ENCODE measurements around the gene ANO1.

Gene ANO1

DNA sequence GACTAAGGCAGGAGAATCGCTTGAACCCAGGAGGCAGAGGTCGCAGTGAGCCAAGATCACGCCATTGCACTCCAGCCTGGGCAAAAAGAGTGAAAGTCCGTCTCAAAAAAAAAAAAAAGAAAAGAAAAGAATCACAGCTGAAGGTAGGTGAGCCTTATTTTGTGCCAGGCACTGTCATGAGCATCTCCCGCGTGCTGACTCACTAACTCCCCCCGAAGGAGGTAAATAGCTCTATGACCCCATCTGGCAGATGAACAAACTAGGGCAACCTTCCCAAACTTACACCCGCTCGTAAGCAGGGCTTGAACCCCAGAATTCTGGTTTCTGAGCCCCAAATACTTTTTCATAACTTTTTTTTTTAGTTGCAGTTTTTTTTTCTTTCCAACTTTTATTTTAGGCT, 60.3 kb downstream of the ANO1 start:
- TF ChIP-seq CTCF (IDR thresholded peaks at IDR 0.05; ENCODE audit: low read depth, low read length) = no peak
- no peak overlapping the region for H3K4me3 ChIP-seq (ENCODE audit: low read depth, low read length)

DNA sequence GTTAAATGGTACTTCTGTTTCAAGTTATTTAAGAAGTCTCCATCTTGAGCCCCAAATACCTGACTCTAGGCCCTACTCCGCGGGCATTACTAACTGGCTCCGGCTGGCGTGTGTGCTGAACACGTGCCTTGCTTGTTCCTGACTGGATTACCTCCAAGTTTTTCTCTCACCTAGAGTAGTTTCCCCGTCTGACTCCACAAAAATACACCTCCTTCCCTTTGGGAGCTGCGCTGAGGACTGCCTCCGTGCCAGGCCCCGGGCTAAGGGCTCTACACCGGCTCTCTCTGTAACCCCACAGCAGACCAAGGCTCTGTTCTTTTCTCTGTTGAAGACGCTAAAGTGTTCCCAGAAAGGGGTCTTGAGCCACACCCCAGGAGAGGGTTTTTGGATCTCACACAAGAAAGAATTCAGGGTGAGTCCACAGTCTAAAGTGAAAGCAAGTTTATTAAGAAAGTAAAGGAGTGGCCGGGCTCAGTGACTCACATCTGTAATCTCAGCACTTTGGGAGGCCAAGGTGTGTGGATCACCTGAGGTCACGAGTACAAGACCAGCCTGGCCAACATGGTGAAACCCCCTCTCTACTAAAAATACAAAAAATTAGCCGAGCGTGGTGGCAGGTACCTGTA, 61.8 kb downstream of the ANO1 start:
- TF ChIP-seq CTCF (IDR thresholded peaks at IDR 0.05; ENCODE audit: low read depth, low read length) = no peak
- H3K4me3 ChIP-seq (ENCODE audit: low read depth, low read length) = no peak overlapping the region

- no peak for TF ChIP-seq CTCF (IDR thresholded peaks at IDR 0.05; ENCODE audit: low read depth, low read length)
- no peak overlapping the region for H3K4me3 ChIP-seq (ENCODE audit: low read depth, low read length)
Observed at GRCh38 chr11:70140711-70141485, 62.8 kb downstream of the ANO1 start.

GRCh38 chr11:70141486-70142220, 63.5 kb downstream of the ANO1 start:
- no peak overlapping the region for H3K4me3 ChIP-seq (ENCODE audit: low read depth, low read length)
- no peak for TF ChIP-seq CTCF (IDR thresholded peaks at IDR 0.05; ENCODE audit: low read depth, low read length)

DNA sequence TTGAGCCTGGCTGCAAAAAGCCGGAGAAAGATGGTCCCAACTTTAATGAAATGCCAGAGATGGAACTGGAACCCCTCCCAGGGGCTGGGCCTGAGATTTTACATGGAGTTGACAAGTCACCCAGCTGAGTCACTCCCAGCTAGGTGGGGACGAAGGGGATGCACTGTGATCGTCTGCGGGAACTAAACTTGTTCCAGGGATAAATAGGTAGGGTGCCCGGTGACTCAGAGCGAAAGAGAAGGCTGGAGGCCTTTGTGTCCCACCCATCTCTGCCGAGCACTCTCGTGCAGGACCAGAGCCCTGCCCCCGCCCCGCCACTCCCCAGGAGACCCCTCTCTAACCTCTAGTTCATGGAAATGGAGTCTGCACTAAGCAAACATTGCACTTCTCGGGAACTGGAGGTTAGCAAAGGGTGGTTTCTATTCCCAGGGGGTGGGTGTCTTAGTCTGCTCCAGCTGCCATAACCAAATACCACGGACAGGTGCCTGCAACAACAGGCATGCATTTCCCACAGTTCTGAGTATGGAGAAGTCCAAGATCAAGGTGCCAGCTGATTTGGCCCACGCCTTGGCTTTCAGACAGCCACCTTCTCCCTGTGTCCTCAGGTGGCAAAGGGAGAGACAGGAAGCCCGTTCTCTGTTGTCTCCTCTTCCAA, 64.2 kb downstream of the ANO1 start:
- no peak overlapping the region for H3K4me3 ChIP-seq (ENCODE audit: low read depth, low read length)
- TF ChIP-seq CTCF (IDR thresholded peaks at IDR 0.05; ENCODE audit: low read depth, low read length) = no peak

DNA sequence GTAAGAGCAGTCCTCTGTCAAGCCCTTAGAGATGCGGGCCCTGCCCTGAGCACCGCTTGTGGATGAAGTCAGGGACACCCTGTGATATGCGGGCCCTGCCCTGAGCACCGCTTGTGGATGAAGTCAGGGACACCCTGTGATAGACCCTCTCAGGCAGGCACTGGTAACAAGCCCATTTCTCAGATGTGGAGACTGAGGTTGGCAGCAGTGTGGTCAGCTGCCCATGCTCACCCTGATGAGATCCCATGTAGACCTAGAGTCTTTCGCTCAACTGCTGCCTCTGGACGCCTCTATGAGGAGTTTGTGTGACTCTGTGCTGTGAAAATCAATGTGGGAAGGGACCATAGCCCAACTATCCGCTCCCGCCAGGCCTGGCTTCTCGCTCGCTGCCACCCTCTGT, 66.1 kb downstream of the ANO1 start:
- TF ChIP-seq CTCF (IDR thresholded peaks at IDR 0.05; ENCODE audit: low read depth, low read length) = no peak
- H3K4me3 ChIP-seq (ENCODE audit: low read depth, low read length) = no peak overlapping the region
